NCI-H1930 (cell line): ENCODE data around the gene ENTR1.

Experiments
- DNase-seq, 2 experiments: peaks; one replicate each; lab custom pipeline; 2025; lab: John Stamatoyannopoulos, UW

ENTR1 gene

GRCh38 chr9:136397643-136398042, 12.8 kb downstream of the ENTR1 start:
- no peak for DNase-seq

- no peak for DNase-seq
Measured at GRCh38 chr9:136396219-136396515, 14.2 kb downstream of the ENTR1 start.

GRCh38 chr9:136395345-136396218, 14.8 kb downstream of the ENTR1 start:
- no peak for DNase-seq

- no peak for DNase-seq
Measured at GRCh38 chr9:136395020-136395340, 15.4 kb downstream of the ENTR1 start.

- DNase-seq = no peak
Measured at GRCh38 chr9:136394312-136395019, 15.9 kb downstream of the ENTR1 start.

- DNase-seq = no peak
Measured at GRCh38 chr9:136393531-136393930, 16.9 kb downstream of the ENTR1 start.

GRCh38 chr9:136392538-136393449, 17.6 kb downstream of the ENTR1 start:
- DNase-seq = no peak

- DNase-seq = no peak
Measured at GRCh38 chr9:136391737-136392537, 18.5 kb downstream of the ENTR1 start.

GRCh38 chr9:136389396-136389795, 21.0 kb downstream of the ENTR1 start:
- no peak for DNase-seq

- DNase-seq = no peak
Measured at GRCh38 chr9:136387217-136387616, 23.2 kb downstream of the ENTR1 start.

- DNase-seq = no peak
Measured at GRCh38 chr9:136386018-136386417, 24.4 kb downstream of the ENTR1 start.

GRCh38 chr9:136385015-136385414, 25.4 kb downstream of the ENTR1 start:
- no peak for DNase-seq

GRCh38 chr9:136383436-136383835, 27.0 kb downstream of the ENTR1 start:
- no peak for DNase-seq

GRCh38 chr9:136381966-136382513, 28.4 kb downstream of the ENTR1 start:
- no peak for DNase-seq

- no peak for DNase-seq
Measured at GRCh38 chr9:136381311-136381710, 29.1 kb downstream of the ENTR1 start.

GRCh38 chr9:136380381-136380780, 30.0 kb downstream of the ENTR1 start:
- no peak for DNase-seq

GRCh38 chr9:136379891-136380290, 30.5 kb downstream of the ENTR1 start:
- DNase-seq = no peak

GRCh38 chr9:136379401-136379800, 31.0 kb downstream of the ENTR1 start:
- no peak for DNase-seq

- no peak for DNase-seq
Measured at GRCh38 chr9:136379003-136379287, 31.5 kb downstream of the ENTR1 start.

GRCh38 chr9:136378170-136379002, 32.0 kb downstream of the ENTR1 start:
- DNase-seq = no peak
